Heart left ventricle (tissue), 13 donors: ENCODE results near the gene FPR1.

Experiments used
- CTCF ChIP-seq, 12 donors: fragments of 200-600 bp; sonication (generic) in 4 of 12; IDR thresholded peaks; one replicate each; pipeline versions ENCODE4 v1.5.0 to v1.8.0; 2018 to 2022; ENCODE audit warnings: antibody characterized with exemption in 12 of 12, mild to moderate bottlenecking in 5 of 12
- POLR2A ChIP-seq, 2 donors: fragments of 450-650 bp; IDR thresholded peaks; one replicate each; pipeline ENCODE4 v1.6.1; 2017; ENCODE audit warnings: antibody characterized with exemption in 2 of 2, mild to moderate bottlenecking in 2 of 2, moderate library complexity in 2 of 2
- donor health status: ischemic (EF 13 %, LVEDD 7.1; RV severe dilation, severe dysfunction).
- donor health status: DM: no; HTN: yes; CAD: no.
- donor health status: DM: no; HTN: no; CAD: no.
- donor health status: ischemic (EF 25% LVEDD 6.9; RV normal size, moderate dysfunction).
- donor health status: ischemic (EF 25% LVEDD 5.7; RV mildly dilated, moderate dysfunction).
- donor health status: ischemic (EF 35%, LVEDD 5.7; RV mildly dilated, moderate dysfunction).
- donor health status: nonischemic (EF 11% LVEDD 7.7; RV severe dilation, severe dysfunction).
- donor health status: DM: yes; HTN: yes; CAD: no.
- donor health status: PGD.
- donor health status: ischemic (EF 29% LVEDD 5.4; RV normal size, mild dysfunction).
- donor health status: nonischemic (EF 23%, LVEDD 6.1; RV moderate dilation, normal function).

GRCh38 chr19:51721905-51722304 lies 29.8 kb downstream of the FPR1 start:
- TF ChIP-seq CTCF (IDR thresholded peaks at IDR 0.05), result no peak
- TF ChIP-seq POLR2A (IDR thresholded peaks at IDR 0.05), result no peak
